ENCODE measurements around the gene TSPEAR. TPM values are rescaled to one million over a fixed set of nuclear protein-coding genes. Genes with fewer than 3 reads are reported as not detected.

TSPEAR gene
- total and polyA plus RNA-seq, 2 of the 13 experiments (the other 11 are each of a cell fraction or from before 2014, with no cell fraction given), result 0.07 to 0.32 TPM

DNA sequence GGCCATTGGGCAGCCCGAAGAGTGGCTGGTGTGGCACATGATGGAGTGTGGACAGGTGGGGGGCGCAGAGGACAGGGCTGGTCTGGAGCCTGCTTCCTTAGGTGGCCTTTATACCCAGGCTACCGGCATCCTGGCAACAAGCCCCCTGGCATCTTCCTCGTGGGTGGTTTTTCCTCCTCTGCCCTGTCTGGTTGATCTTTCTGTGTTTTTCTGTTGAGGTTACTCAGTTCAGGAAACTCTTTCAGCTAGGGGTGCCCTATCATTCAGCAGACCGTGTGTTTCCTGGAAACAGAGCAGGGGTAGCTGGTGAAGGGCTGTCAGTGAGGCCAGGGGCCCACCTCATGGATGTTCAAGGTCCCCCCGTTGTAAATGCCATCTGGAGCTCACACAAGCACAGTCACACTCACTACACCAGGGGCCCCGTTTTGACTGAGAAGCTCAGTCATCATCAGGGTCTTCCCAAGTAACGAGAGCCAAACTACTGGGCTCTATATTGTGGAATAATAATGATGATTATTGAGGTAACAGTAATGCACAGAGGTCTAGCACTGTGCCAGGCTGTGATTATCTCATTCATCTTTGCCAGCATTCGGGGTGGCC is 56.7 kb downstream of the TSPEAR start, which contains the start of gene KRTAP12-4:
TSS of gene KRTAP12-4 (minus strand) at position 84 of the 600 bp plus-strand sequence. CDS start at position 39, 45 bp downstream.
- CTCF ChIA-PET (ENCODE audit: low intra/inter-chr PET ratio, low total read pairs), result no interaction called here
- intact Hi-C loops (cut with micrococcal nuclease; ENCODE audit: unreplicated experiment), result no loop called here
- H3K4me3 ChIP-seq (replicated peaks in 1 of 3; ENCODE audit: insufficient read depth in 1 of 3, low read depth in 2 of 3, low read length in 3 of 3), result no peak within 1 kb of the TSS
- TF ChIP-seq, protein P1, sequence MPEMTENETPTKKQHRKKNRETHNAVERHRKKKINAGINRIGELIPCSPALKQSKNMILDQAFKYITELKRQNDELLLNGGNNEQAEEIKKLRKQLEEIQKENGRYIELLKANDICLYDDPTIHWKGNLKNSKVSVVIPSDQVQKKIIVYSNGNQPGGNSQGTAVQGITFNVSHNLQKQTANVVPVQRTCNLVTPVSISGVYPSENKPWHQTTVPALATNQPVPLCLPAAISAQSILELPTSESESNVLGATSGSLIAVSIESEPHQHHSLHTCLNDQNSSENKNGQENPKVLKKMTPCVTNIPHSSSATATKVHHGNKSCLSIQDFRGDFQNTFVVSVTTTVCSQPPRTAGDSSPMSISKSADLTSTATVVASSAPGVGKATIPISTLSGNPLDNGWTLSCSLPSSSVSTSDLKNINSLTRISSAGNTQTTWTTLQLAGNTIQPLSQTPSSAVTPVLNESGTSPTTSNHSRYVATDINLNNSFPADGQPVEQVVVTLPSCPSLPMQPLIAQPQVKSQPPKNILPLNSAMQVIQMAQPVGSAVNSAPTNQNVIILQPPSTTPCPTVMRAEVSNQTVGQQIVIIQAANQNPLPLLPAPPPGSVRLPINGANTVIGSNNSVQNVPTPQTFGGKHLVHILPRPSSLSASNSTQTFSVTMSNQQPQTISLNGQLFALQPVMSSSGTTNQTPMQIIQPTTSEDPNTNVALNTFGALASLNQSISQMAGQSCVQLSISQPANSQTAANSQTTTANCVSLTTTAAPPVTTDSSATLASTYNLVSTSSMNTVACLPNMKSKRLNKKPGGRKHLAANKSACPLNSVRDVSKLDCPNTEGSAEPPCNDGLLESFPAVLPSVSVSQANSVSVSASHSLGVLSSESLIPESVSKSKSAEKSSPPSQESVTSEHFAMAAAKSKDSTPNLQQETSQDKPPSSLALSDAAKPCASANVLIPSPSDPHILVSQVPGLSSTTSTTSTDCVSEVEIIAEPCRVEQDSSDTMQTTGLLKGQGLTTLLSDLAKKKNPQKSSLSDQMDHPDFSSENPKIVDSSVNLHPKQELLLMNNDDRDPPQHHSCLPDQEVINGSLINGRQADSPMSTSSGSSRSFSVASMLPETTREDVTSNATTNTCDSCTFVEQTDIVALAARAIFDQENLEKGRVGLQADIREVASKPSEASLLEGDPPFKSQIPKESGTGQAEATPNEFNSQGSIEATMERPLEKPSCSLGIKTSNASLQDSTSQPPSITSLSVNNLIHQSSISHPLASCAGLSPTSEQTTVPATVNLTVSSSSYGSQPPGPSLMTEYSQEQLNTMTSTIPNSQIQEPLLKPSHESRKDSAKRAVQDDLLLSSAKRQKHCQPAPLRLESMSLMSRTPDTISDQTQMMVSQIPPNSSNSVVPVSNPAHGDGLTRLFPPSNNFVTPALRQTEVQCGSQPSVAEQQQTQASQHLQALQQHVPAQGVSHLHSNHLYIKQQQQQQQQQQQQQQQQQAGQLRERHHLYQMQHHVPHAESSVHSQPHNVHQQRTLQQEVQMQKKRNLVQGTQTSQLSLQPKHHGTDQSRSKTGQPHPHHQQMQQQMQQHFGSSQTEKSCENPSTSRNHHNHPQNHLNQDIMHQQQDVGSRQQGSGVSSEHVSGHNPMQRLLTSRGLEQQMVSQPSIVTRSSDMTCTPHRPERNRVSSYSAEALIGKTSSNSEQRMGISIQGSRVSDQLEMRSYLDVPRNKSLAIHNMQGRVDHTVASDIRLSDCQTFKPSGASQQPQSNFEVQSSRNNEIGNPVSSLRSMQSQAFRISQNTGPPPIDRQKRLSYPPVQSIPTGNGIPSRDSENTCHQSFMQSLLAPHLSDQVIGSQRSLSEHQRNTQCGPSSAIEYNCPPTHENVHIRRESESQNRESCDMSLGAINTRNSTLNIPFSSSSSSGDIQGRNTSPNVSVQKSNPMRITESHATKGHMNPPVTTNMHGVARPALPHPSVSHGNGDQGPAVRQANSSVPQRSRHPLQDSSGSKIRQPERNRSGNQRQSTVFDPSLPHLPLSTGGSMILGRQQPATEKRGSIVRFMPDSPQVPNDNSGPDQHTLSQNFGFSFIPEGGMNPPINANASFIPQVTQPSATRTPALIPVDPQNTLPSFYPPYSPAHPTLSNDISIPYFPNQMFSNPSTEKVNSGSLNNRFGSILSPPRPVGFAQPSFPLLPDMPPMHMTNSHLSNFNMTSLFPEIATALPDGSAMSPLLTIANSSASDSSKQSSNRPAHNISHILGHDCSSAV (CRISPR knock-in tag; IDR thresholded peaks at IDR 0.05; ENCODE audit: borderline replicate concordance), result no peak
- TF ChIP-seq REPIN1 (CRISPR knock-in tag; IDR thresholded peaks at IDR 0.05; ENCODE audit: borderline replicate concordance, low read depth), result no peak
- TF ChIP-seq ZFP37 (CRISPR knock-in tag; IDR thresholded peaks at IDR 0.05; ENCODE audit: borderline replicate concordance), result no peak
- no TSS peak for BruUV-seq (replicated peaks)
- no peak for FAIRE-seq
- no peak for DNase-seq (ENCODE audit: low spot score)
- no peaks in the 10 kb centered on the region for H4K20me1 ChIP-seq (ENCODE audit: insufficient read depth, low read length)
- no peak for ATAC-seq
- in situ Hi-C loops (cut with HindIII; ENCODE audit: extremely low pct_ligation_motif_present, low pct_unique_long_range_greater_than_20kb), result no loop called here
- peaks cover 9% of the 10 kb centered on the region; the same call in 1 of the 2 replicates for H3K4me1 ChIP-seq (ENCODE audit: insufficient read depth, low read length)
- no peaks in the 10 kb centered on the region for H3K79me2 ChIP-seq (ENCODE audit: insufficient read depth, low read length)
- H3K36me3 ChIP-seq (replicated peaks in 1 of 2; ENCODE audit: control insufficient read depth in 1 of 2, insufficient read depth in 2 of 2, low read length in 2 of 2), result no peaks in the 10 kb centered on the region
- H3K27ac ChIP-seq (ENCODE audit: extremely low read length, insufficient read depth, low read length), result no peak within 1 kb of the TSS
- no peak within 1 kb of the TSS for H3K4me2 ChIP-seq (ENCODE audit: low read depth, low read length)
- peaks cover 3 to 22% of the 10 kb centered on the region in 2 experiments; a peak in 3 of 5 replicates for H3K27me3 ChIP-seq (ENCODE audit: control insufficient read depth in 1 of 2, insufficient read depth in 2 of 2, low read length in 2 of 2)
- no peak within 1 kb of the TSS for H3K9ac ChIP-seq (ENCODE audit: insufficient read depth, low read depth, low read length)
- 18% methylated on average over 5 of the region's 9 CpGs for WGBS (ENCODE audit: low lambda C conversion rate)
- POLR2A ChIA-PET, result no interaction called here
- peaks cover 4% of the 10 kb centered on the region; the same call in 1 of the 2 replicates for H3K9me3 ChIP-seq (ENCODE audit: low read length)
- H2AFZ ChIP-seq (ENCODE audit: low read length), result no peak within 1 kb of the TSS
